ENCODE results near the gene OR2AG1.

The OR2AG1 gene, protein sequence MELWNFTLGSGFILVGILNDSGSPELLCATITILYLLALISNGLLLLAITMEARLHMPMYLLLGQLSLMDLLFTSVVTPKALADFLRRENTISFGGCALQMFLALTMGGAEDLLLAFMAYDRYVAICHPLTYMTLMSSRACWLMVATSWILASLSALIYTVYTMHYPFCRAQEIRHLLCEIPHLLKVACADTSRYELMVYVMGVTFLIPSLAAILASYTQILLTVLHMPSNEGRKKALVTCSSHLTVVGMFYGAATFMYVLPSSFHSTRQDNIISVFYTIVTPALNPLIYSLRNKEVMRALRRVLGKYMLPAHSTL

GRCh38 chr11:6782720-6783119 is at the start of gene OR2AG1:
Gene OR2AG1, plus strand, starts transcription at chr11:6783020. Its CDS starts 2,018 bp downstream, at chr11:6785038.
- DNase-seq, result no peak

DNA sequence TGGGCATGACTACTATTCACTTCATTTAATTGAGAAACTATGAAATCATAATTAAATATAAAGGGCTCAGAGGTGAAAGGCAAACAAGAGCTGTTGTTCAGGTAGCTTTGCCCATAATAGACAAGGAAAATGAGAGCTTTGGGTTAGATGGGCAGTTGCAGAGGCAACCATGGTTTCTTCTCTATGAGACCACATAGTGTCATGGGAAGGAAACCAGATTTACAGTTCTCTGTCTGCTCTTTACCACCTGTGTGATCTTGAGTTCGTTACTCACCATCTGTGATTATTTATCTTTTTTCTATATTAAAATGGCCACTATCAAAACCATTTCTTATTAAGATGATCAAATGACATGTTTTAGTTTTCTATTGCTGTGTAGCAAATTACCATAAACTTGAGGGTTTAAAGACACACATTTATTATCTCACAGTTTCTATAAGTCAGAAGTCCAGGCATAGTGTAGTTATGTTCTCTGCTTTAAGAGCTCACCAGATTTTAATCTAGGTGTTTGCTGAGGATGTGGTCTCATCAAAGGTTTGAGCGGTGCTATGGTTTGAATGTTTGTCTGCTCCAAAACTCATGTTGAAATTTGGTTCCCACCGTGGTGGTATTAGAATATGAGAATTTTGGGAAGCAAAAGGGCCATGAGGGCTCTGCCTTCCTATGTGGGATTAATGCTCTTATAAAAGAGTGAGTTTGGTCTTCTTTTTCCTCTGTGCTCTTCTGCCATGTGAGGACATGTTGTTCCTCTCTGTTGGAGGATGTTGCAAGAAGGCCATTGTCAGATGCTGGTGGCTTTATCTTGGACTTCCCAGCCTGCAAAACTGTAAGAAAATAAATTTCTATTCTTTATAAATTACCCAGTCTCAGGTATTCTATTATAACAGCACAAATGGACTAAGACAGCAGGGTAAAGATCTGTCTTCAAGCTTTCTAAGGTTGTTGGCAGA is 49.2 kb upstream of the OR2AG1 start:
- peak; percentile 28 for DNase-seq

GRCh38 chr11:6734616-6735015 is 48.2 kb upstream of the OR2AG1 start:
- no peak for DNase-seq

DNA sequence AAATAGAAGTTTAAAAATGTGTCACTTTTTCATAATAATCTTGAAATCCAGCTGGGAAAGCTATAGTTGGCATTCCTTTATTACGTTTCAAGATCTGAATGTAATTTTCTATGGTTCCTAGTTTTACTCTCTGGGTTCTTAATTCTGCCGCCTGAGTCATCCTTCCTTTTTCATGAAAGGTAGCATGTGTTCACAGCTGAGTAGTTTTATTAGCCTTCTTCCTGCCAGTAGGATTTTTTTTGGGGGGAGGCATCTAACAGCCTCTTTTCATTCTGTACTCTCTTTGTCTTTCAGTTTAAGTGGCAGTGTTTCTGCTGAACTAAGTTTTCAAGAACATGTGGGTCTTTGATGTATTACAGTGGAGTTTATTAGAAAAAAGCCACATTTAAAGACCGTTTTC is 47.5 kb upstream of the OR2AG1 start:
- DNase-seq, result peak; percentile 31

- no peak for DNase-seq
Measured at GRCh38 chr11:6736495-6737121, 46.2 kb upstream of the OR2AG1 start.

- peak; percentile 80 for DNase-seq
Measured at GRCh38 chr11:6737872-6738466, 44.9 kb upstream of the OR2AG1 start.

- no peak for DNase-seq
Measured at GRCh38 chr11:6738590-6738989, 44.2 kb upstream of the OR2AG1 start.

DNA sequence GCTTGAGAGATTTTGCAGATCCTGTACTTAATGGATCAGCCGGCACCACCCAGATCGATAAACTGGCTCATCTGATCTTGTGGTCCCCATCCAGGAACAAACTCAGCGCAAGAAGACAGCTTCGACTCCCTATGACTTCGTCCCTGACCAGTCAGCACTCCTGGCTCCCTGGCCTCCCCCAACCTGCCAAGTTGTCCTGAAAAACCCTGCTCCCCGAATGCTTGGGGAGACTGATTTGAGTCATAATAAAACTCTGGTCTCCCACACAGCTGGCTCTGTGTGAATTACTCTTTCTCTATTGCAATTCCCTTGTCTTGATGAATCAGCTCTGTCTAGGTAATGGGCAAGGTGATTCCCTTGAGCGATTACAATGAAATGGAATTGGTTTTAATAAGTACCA is 40.6 kb upstream of the OR2AG1 start:
- DNase-seq, result no peak

GRCh38 chr11:6745018-6745417 is 37.8 kb upstream of the OR2AG1 start:
- no peak for DNase-seq

DNA sequence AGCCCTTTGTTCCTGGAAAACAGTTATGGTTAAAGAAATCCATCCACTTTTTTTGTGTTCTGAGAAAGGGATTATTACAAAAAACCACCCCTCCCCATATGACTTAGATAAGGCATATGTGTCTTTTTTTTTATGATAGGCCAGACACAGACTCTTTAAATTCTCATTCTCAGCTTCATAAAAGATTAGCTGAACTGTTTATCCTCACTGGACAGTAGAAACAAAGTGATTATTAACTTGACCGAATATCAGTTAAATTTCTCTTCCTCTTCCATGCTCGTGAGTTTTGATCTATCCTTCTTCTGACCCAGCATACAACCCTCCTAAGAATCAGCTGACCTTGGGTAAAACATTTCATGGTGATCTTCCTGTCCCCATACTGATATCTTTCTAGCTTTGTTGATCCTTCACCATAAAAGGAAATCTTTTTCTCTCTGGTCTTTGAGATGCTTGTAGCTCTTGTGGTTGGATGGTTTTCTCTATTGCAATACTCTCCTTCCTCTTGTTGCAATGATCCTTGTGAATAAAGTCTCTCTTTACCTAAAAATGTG is 37.3 kb upstream of the OR2AG1 start:
- no peak for DNase-seq

DNA sequence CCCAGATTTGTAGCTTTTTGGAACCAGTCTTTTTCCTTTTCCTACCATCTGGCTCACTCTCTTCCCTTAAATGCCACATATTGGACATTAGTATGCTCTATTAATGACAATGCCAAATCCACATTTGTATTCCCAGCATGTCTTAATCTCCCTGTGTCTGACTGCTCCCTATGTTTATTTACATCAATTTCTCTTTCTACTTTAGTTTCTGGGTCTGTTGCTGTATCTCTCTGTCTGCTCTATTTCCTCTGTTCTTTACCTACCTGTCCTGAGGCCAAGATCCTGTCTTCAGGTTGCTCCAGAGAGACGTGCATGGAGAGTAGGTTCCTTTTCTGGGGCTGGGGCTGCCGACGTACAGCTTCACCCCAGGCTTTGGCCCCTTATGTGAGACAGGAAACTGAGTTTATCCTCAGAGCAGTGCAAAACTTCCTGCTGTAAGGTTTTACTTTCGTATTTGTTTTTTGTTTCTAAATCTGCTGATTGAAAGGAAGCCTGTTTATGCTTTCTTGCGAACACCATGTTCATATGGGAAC is 36.7 kb upstream of the OR2AG1 start:
- DNase-seq, result peak; percentile 67

GRCh38 chr11:6746626-6747025 is 36.2 kb upstream of the OR2AG1 start:
- no peak for DNase-seq

GRCh38 chr11:6747097-6747668 is 35.6 kb upstream of the OR2AG1 start:
- DNase-seq, result peak; percentile 7

GRCh38 chr11:6755303-6755952 is 27.4 kb upstream of the OR2AG1 start:
- peak; percentile 50 for DNase-seq

DNA sequence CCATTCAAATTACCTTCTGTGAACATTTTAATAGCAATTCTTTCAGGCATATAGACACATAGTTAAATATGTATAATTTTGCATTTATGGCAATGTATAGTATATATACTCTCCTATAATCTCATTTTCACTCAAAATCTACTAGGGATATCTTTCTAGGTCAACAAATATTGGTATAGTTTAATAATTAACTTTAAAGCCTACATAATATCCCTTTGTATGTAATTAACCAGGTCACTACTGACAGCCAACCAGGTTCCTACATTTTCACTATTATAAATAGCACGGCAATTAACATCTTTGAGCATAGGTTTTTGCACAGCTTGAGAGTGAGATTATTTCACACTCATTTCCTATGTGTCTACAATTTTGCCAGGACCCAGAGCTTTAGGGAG is 26.9 kb upstream of the OR2AG1 start:
- DNase-seq, result no peak

DNA sequence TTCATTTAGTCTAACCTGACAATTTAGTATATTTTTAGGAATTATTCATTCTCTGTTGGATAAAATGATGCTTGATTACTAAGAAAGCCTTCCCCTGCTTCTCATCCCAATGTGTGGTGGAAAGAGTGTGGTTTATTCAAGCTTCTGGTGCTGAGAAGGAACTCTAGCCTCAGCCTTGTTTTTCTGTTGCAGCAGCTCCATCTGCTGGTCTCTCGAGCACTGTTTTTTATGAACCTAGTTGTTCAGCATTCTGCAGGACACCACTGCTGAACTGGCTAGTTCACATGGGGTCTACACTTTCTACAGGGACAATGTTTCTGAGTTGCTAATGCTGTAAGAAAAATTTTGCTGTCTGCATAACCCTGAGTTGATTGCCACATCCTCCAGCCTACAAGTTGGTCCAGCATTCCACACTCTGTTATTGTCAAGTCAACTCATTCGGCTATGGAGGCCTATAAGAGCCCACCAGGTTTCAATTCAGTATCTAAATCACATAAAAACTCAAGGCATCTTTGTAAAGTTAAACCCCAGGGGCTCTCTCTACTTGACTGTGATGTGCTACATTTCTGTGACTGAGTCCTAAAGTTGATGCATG is 25.4 kb upstream of the OR2AG1 start:
- peak; percentile 78 for DNase-seq

- no peak for DNase-seq
Measured at GRCh38 chr11:6771926-6772893, 10.6 kb upstream of the OR2AG1 start, which contains the start of gene OR2AG2. Gene OR2AG2, minus strand, starts transcription at chr11:6771976. Its CDS starts 3,019 bp downstream, at chr11:6768957.

- DNase-seq, result no peak
Measured at GRCh38 chr11:6778518-6778917, 4.3 kb upstream of the OR2AG1 start.

GRCh38 chr11:6780829-6781228 is 2.0 kb upstream of the OR2AG1 start:
- DNase-seq, result no peak

DNA sequence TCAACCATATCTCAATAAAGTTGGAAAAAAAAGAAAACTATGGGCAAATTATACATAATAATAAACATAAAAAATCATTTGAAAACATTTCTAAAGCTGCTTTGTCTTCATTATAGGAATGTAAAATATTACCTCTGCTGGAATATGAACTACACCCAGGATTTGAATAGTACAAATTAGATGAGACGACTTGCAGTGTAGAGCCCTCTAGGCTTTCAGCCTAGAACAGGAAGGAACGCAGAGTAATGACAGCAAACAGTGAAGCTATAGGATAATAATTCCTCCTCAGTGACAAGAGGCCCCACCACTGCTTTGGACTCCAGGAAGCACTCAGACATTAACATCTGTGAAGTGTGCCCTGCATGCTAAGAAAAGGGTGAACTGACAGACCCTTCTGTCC is 7.7 kb downstream of the OR2AG1 start:
- DNase-seq, result no peak
